Measurements from ENCODE around the gene ADD2.

ADD2 gene

DNA sequence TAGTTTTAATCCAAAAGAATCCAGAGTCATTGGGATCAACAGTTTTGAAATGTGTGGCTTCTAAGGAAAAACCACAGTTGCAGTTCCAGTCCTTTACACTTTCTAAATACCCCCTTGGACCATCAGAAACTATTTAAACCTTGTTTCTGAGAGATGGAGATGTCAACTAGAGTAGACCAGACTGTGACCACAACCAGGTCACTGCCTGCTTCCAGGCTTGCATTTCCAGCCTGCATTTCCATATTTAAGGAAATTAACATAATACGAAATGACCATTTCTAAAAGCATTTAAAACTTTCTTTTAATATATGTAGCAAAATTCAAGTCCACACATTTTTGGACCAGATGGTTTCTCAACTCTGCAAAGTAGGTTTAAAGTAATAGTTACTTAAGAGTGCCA is 38.4 kb downstream of the ADD2 start:
- H3K4me3 ChIP-seq (ENCODE audit: low read depth, low read length): no peak overlapping the region
- DNase-seq (ENCODE audit: low read depth): no peak

DNA sequence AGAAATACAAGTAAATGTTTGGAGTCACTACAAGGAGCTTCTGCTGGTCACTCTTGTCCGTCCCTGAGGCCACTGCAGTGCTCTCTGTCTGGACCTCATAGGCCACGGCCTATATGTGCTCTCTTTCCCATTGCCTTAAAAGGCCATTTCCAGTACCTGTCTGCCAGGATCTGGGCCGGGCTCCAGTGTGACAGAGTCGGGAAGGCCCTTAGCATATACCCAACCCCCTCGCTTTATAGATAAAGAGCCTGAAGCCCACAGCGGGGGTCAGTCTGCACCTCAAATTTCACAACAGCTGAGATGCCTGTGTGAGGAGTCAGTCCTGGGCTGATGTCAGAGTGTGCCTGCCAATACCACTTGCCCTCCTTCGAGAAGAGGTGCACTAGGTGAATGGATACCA is 39.9 kb downstream of the ADD2 start:
- no peak for DNase-seq (ENCODE audit: low read depth)
- H3K4me3 ChIP-seq (ENCODE audit: low read depth, low read length): no peak overlapping the region

DNA sequence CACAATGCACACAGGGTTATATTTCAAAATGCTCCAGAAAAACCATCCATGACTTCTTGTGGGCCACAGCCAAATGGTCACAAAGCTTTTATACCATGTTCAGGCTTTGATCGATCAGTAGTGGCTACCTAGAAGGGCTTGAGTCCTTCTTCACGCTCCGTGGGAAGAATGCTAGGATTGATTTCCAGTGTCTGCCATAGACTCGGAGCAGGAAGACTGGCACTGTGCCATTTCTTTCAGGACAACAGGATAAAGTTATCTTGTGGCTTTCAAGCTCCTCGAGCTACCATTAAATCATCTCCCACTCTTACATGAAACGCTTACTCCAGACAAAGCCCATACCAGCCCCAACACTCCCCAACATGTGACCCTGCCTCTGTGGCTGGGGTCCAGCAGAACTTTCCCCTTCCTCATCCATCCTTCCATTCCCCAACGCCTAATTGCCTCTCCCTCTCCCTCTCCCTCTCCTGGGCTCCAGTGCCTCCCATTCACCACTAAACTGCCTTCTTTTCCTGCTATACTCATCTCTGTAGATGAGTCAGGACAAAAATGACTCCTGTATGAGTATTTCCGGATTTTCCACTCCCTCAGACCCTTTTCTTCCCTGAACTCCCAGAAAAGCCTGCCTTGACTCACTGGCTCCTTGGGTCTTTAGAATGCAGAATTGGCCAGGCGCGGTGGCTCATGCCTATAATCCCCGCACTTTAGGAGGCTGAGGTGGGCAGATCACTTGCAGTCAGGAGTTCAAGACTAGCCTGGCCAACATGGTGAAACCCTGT is 40.9 kb downstream of the ADD2 start:
- no peak for DNase-seq (ENCODE audit: low read depth)
- no peak overlapping the region for H3K4me3 ChIP-seq (ENCODE audit: low read depth, low read length)

DNA sequence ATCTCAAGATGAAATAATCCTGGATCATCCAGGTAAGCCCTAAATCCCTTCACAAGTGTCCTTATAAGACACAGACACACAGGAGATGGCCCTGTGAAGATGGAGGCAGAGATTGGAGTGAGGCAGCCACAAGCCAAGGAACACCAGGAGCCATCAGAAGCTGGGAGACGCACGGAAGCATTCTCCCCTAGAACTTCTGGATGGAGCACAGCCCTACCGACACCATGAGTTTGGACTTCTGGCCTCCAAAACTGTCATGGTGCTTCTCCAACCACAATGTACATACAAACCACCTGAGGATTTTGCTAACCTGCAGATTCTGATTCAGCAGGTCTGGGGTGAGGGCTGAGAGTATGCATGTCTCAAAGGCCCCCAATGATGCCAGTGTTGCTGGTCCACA is 42.5 kb downstream of the ADD2 start:
- no peak overlapping the region for H3K4me3 ChIP-seq (ENCODE audit: low read depth, low read length)
- DNase-seq (ENCODE audit: low read depth): no peak

DNA sequence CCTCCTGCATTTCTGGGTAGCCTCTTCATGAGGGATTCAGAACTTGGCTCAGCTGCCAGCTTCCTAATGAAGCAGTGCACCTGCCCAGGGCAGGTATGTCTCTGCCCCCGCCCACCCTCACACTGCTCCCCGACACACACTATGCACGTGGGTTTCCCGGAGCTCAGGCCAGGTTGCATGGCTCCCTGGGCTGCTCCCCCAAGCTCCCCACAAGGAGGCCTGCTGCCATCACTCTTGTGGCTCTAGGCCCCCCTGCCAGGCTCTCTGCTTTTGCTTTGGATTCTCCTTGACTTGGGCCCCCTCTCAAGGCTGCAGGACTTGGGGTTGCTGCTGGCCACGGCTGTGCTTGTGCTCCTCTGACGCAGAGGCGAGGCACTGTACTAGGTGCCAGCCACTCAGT is 43.6 kb downstream of the ADD2 start:
- H3K4me3 ChIP-seq (ENCODE audit: low read depth, low read length): no peak overlapping the region
- DNase-seq (ENCODE audit: low read depth): no peak

DNA sequence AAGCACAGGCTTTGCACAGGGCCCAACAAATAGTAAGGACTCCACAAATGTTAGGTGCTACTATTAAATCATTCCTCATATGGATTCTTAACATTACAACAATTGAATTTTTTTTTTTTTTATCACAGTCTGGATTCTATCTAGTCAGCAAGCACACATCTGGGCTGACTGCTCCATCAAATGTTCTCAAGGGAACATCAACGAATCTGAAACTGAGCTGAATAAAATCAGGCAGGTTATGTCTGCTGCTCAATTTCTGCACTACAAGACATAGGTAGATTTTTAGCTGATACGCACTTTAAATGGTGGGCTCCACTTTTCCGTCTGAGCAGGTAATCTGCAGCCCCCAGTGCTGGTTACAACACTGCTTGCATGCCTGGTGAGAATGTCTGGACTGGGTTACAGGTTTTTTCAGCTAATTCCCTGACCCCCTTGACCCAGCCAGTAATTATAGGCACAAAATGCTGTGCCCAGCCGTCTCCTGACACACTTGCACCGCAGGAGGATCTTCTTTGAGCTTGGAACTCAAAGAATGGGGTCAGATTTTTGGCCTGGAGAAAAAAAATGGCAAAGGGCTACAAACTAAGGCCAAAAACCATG is 44.6 kb downstream of the ADD2 start:
- no peak for DNase-seq (ENCODE audit: low read depth)
- H3K4me3 ChIP-seq (ENCODE audit: low read depth, low read length): no peak overlapping the region

DNA sequence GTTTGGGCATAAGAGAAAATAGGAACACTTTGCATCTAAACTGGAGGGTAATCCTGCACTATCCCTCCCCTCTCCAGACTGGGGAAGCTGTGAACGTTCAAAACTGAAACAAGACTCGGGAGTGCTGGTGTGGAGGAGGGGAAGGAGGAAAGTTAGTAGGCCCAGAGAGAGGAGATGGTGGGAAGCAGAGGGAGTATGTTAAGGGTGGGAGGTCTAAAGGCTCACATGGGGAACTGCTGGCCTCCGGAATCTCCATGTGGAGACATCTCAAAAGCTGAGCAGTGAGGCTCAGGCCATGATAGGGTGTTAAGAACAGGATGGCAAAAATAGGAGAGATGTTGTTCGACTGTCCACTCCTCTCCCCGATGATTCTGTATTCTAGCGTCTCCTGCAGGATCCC is 47.9 kb downstream of the ADD2 start:
- no peak overlapping the region for H3K4me3 ChIP-seq (ENCODE audit: low read depth, low read length)
- DNase-seq (ENCODE audit: low read depth): no peak

DNA sequence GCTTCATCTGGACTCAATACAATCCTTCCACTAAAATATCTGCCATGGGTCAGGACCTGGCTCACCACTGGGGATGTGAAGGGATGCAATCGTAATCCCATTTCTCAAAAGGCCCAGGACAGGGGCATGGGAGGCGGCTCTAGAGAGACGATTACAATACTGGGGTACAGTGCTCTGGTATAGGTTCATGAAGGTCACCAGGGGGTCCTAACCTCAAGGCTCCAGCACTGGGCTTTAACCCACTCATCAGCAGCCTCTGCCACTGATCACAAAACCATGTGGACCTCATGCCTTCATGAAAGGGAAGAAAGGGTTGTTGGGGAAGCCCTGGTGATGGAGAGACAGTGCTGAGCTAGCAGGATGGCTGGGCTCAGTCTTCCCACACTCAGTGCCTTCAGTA is 48.8 kb downstream of the ADD2 start:
- H3K4me3 ChIP-seq (ENCODE audit: low read depth, low read length): no peak overlapping the region
- no peak for DNase-seq (ENCODE audit: low read depth)

DNA sequence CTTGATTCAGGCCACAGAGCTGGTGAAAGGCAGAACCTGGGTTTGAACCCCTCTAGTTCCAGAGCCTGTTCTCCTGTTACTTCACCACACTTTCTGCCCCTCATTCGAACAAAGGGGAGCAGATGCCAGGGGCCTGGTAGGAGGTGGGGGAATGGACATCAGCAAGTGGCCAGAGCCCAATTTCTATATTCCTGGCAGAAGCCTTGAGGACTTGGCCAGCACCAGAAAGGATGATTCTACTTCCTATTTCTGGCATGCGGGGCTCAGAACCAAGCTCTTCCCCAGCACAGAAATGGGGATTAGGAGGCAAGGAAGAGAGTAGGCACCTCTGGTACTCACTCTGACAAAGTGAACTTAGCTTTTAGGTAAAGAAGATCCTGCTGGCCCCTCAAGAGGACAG is 49.3 kb downstream of the ADD2 start:
- no peak overlapping the region for H3K4me3 ChIP-seq (ENCODE audit: low read depth, low read length)
- DNase-seq (ENCODE audit: low read depth): no peak

DNA sequence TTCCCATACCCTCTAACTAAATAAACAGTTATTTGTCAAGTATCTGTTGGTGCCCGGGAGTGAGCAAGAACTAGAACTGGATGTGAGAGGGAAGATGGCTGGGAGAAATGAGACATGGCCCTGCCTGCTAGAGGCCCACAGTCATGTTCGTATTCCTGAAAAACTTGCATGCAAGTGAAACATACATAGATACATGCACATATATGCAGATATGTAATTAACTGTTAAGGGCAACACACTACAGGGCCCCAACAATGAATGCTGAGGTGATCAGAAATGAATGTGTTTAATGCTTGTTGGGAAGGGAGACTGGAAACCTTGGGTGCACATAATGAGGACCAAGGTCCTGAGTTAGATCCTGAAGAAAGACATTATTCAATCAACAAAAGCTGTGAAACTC is 49.8 kb downstream of the ADD2 start:
- no peak for DNase-seq (ENCODE audit: low read depth)

DNA sequence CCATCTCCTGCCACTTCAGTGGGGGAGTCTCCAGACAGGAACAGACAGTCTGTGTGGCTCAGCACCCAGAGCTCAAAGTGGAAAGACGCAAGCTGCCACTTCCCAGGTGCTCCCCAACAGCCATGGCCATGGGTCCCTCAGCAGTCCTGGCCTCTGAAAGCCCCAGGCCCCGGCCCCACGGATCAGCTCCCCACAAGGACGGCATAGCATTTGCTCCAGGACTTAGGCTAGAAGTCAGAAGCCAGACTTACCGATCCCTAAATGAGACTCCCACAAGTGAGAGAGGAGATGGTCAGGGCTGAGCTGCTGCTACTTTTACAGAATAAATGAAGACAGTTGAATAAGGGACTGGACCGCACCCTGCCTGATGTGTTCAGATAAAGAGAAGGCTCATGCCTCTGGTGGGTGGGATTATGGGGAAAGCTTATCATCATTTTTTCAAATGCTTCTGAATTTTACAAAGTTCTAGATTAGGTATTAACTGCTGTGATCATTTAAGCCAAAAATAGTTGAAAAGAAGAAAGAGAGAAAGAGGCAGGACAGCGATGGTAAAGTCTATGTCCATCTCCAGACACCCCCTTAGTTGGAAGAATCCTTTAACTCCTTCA is 50.5 kb downstream of the ADD2 start:
- no peak overlapping the region for H3K4me3 ChIP-seq (ENCODE audit: low read depth, low read length)
- no peak for DNase-seq (ENCODE audit: low read depth)

More for the DNA sequence above, 49.8 kb downstream of the ADD2 start:
- H3K4me3 ChIP-seq (ENCODE audit: low read depth, low read length): no peak overlapping the region

DNA sequence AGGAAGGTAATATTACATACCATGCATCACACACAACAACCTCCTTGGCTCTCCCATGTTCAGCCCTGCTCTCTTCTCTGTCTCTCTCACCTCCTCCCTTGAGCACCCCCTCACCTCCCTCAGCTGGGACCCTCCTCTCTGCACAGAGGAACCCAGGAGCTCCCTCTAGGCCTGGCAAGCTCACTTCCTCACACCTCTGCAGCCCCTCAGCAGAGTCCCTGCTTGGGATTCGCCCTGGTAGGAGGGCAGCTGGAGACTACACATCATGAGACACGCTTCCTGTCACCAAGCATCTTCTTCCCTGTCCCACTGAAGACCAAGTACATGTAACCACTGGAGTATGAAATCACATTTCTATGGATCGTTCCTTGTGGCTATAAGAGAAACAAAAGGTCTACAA is 51.0 kb downstream of the ADD2 start:
- no peak overlapping the region for H3K4me3 ChIP-seq (ENCODE audit: low read depth, low read length)
- no peak for DNase-seq (ENCODE audit: low read depth)

DNA sequence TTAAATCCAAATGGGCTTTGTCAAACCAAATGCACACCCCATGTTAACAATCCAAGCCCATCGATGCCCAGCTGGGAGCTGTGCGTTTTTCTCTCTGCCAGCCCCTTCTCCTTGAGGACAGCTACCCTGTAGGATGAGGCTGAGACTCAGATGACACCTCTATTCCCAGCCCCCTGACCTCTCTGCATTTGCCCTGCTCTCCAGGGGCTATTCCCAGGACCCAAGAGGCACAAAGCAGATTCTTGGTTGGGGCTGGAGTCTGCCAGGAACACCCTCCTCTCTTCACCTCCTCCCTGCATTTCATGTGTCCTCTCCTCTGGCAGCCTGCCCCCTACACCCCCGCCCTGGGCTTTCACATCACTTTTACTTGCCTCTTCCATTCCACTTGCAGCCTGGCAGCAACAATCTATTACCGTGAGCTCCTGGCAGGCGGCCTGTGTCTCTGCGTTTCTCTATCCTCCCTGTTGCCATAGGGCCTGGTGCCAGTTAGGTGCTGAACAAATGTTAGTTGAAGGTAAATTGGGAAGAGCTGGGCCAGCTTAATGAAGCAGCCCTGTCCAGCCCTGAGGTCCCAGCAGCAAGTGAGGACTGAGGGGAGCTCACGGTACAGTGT is 51.8 kb downstream of the ADD2 start:
- DNase-seq (ENCODE audit: low read depth): no peak
- H3K4me3 ChIP-seq (ENCODE audit: low read depth, low read length): no peak overlapping the region

DNA sequence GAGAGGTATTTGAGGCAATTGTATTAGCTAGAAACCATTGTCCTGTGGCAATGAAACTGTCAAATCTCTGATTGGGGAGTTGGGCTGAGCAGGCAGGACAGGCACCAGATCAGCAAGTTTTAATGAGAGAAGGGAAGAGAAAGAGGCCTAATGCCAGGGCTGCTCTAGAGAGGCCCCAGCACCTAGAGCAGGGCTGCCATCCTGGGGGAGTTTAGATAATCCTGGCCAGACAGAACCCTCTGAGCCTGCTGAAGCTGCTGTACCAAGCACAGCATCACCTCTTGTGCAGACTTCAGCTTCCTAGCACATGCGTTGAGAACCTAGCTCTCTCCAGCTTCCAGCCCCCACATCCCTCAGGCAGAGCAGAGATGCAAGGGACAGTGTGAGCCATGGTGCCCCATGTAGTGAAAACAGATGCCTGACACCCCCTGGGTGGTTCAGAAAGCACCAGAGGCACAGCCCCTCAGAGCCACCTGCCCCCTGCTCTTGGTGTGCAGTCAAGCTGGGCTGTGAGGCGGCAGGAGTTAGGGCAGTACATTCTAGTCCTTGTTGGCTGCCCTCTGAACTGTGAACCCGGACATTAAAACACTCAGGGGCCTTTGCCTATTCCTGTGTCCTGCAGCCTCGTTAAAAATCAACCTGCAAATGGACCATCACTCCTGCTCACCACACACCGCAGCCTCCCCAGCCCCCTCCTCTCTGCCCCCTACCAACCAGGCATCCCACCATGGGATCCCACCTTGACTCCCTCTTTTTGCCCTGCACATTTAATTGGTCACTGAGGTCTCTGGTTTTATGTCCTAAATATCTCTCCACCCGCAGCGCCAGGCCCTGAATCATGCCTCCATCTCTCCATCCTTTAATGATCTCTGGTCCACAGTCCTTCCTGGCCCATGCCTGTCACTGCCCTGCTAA is 52.7 kb downstream of the ADD2 start:
- H3K4me3 ChIP-seq (ENCODE audit: low read depth, low read length): no peak overlapping the region
- no peak for DNase-seq (ENCODE audit: low read depth)

DNA sequence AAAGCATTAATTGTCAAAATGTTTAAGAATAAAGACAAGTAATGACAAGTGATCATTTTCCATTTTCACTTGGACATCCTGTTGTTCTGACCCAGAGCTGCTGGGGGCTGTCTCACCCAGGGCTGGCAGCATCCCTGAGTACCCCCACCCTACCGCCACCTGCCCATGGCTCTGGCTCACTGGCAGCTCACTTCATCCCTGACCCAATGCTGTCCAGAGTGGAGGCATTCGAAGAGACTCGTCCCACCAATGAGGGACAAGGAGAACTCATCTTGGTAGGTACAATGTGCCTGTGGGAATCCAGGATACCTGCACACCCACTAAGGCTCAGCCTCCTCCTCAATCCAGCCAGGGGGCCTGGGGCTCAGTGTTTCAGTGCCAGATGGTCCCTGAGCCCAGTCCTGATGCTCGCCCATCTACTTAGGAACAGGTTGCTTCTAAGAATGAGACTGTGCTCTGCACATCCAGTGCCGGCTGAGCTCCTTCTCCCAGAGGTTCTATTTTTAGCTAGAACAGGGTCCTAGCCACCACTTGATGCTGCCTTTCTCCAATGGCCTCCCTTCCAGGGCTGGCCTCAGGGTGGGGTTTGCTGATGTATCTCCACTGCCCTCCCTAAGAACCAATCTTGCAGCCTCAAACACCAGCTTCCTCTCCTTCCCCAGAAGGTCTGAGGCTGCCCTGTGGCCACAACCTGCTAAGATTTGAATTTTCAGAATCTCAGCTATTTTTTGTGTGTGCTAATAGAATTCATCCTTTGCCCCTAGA is 53.7 kb downstream of the ADD2 start:
- no peak overlapping the region for H3K4me3 ChIP-seq (ENCODE audit: low read depth, low read length)
- DNase-seq (ENCODE audit: low read depth): no peak

DNA sequence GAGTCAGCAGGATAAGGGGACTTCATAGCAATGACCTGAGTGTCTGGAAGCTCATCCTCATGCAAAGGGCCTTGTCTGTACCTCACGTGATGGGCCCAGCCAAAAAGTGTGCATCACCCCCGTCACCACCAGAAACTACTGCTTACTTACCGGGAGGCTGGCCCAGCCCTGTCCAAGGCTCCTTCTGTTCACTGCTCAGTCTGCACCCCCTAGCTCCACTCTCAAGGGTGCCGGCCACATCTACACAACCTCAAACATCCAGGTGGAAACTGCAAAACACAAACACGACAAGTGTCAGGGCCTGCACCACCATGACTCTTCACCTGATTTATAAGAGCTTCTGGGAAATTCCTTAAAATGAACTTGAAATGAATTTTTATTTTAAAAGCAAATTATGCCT is 55.1 kb downstream of the ADD2 start:
- DNase-seq (ENCODE audit: low read depth): no peak
- no peak overlapping the region for H3K4me3 ChIP-seq (ENCODE audit: low read depth, low read length)

DNA sequence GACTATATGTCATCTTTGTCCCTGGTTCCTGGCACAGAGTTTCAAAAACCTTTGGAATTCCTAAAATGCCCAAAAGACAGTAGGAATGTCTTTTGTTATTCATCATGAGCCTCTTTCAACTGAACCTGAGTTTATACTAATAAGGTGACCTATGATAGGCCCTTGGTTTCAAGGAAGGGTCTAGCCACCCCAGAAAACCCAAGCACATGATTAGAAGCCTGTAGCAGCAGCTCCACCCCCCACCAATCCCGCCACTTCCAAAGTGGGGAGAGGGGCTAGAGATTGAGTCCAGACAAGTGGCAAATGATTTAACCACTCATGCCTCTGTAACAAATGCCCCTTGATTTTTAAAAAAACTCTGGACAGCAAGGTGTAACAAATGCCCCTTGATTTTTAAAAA is 56.8 kb downstream of the ADD2 start:
- DNase-seq (ENCODE audit: low read depth): no peak
- H3K4me3 ChIP-seq (ENCODE audit: low read depth, low read length): no peak overlapping the region

DNA sequence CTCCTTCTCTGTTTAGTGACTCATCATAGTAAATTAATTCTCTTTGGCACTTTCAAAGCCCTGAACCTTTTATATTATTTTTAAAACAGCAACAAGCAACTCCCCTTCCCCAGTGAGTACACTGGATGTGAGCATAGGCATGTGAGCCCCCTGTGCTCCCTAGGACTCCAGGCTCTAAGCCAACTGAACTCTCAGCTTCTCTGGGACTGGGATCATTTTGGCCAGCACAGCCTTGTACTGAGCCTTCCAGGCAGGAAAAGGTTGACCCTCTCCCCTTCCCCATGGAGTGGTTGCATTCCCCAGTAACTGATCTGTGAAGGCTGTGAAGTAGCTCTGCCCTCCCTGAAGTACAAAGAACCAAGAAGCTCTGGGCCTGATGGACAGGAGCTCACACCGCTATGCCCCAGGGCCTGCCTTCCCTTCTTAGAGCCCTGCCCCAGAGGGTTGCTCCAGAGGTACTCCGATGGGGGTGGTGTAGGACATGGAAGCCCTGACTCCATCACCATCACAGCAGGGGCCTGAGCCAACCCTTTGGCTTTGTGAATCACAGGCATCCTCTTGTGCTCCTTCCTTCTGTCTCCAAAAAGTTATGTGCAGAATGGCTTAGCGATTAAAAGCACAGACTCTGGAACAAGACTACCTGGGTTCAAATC is 57.8 kb downstream of the ADD2 start:
- no peak overlapping the region for H3K4me3 ChIP-seq (ENCODE audit: low read depth, low read length)
- DNase-seq (ENCODE audit: low read depth): no peak
